ENCODE results near the gene EHBP1.

DNA sequence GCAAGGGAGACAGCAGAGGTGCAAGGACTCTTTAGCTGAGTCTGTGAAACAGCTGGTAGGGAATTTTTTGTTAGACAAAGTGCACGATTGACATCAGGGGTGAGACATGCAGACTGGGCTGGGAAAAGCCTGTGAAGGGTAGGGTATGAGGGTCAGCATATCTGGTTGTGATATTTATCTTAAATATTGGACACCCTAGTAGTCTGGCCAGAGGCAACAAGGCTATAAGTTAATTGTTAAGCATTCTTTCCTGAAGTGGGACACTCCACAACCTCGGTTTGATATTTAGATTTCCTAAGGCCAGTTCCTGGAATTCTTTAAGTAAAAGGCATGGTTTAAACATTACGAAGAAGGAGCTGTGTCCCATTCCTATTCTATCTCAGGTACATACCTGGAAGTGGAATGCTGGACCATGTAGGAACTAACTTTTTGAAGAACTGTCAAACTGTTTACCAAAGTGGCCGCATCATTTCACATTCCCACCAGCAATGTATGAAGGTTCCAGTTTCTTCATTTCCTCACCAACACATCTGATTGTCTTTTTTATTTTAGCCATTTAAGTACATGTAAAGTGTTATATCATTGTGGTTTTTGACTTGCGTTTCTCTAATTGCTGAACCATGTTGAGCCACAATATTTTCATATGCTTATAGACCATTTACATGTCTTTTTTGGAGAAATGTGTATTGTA lies 22.5 kb downstream of the EHBP1 start:
- TF ChIP-seq, protein P1, sequence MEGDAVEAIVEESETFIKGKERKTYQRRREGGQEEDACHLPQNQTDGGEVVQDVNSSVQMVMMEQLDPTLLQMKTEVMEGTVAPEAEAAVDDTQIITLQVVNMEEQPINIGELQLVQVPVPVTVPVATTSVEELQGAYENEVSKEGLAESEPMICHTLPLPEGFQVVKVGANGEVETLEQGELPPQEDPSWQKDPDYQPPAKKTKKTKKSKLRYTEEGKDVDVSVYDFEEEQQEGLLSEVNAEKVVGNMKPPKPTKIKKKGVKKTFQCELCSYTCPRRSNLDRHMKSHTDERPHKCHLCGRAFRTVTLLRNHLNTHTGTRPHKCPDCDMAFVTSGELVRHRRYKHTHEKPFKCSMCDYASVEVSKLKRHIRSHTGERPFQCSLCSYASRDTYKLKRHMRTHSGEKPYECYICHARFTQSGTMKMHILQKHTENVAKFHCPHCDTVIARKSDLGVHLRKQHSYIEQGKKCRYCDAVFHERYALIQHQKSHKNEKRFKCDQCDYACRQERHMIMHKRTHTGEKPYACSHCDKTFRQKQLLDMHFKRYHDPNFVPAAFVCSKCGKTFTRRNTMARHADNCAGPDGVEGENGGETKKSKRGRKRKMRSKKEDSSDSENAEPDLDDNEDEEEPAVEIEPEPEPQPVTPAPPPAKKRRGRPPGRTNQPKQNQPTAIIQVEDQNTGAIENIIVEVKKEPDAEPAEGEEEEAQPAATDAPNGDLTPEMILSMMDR (IDR thresholded peaks at IDR 0.05): no peak
- TF ChIP-seq POLR2A (IDR thresholded peaks at IDR 0.05): no peak

Measured in upper lobe of left lung (tissue), 4 donors.